ENCODE results near the gene OXER1. TPM values are rescaled to one million over a fixed set of nuclear protein-coding genes. Genes with fewer than 3 reads are reported as not detected.

The OXER1 gene
- total and polyA plus RNA-seq, 12 donors = 0.20 to 1.2 (median 0.49) TPM

DNA sequence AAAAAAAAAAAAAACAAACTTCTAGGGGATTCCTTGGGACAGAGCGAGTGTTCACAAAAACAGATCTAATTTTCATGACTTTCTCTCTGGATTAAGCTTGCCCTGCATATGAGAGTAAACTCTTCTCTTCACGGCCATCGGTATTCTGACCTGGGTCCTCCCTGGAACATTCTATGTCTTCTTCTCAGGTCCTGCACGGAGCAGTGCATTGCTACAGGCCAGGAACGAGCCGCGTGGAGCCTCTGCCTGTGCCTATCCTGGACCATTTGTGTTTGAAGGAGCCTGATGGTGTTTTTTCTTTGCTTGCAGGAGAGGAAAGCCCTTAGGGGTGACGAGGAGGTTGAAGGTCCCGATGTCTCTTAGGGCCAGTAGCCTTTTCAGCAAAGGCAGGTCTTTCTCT is 1.8 kb upstream of the OXER1 start:
- H3K4me3 ChIP-seq = no peak overlapping the region
- DNase-seq (no peak), ATAC-seq (no peak)
- no peaks in the 10 kb centered on the region for H3K9me3 ChIP-seq
- H3K36me3 ChIP-seq = no peaks in the 10 kb centered on the region
- H3K27me3 ChIP-seq = no peaks in the 10 kb centered on the region
- H3K27ac ChIP-seq = no peak overlapping the region
- peaks cover 0 to 12% (median 0%) of the 10 kb centered on the region in 9 donors for H3K4me1 ChIP-seq
- TF ChIP-seq, protein P1, sequence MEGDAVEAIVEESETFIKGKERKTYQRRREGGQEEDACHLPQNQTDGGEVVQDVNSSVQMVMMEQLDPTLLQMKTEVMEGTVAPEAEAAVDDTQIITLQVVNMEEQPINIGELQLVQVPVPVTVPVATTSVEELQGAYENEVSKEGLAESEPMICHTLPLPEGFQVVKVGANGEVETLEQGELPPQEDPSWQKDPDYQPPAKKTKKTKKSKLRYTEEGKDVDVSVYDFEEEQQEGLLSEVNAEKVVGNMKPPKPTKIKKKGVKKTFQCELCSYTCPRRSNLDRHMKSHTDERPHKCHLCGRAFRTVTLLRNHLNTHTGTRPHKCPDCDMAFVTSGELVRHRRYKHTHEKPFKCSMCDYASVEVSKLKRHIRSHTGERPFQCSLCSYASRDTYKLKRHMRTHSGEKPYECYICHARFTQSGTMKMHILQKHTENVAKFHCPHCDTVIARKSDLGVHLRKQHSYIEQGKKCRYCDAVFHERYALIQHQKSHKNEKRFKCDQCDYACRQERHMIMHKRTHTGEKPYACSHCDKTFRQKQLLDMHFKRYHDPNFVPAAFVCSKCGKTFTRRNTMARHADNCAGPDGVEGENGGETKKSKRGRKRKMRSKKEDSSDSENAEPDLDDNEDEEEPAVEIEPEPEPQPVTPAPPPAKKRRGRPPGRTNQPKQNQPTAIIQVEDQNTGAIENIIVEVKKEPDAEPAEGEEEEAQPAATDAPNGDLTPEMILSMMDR (IDR thresholded peaks at IDR 0.05) = no peak
- 95 to 97% methylated on average over 9 of the region's 9 CpGs for WGBS, 2 donors
- intact Hi-C loops (cut with DNase I) = no loop called here

- ATAC-seq (no peak), DNase-seq (no peak)
- Histone ChIP-seq H3K27ac (no peak overlapping the region), H3K4me3 (no peak overlapping the region), H3K36me3 (no peaks in the 10 kb centered on the region), H3K4me1 (peaks cover 0 to 10% (median 0%) of the 10 kb centered on the region in 9 donors), H3K27me3 (no peaks in the 10 kb centered on the region), H3K9me3 (no peaks in the 10 kb centered on the region)
- TF ChIP-seq, protein P1 (IDR thresholded peaks at IDR 0.05) = no peak
- 88 to 90% methylated on average over 2 of the region's 2 CpGs for whole genome bisulfite sequencing, 2 donors
- intact Hi-C loops (cut with DNase I) = no loop called here
These were observed 966 bp upstream of the OXER1 start for GRCh38 chr2:42764901-42765300.

DNA sequence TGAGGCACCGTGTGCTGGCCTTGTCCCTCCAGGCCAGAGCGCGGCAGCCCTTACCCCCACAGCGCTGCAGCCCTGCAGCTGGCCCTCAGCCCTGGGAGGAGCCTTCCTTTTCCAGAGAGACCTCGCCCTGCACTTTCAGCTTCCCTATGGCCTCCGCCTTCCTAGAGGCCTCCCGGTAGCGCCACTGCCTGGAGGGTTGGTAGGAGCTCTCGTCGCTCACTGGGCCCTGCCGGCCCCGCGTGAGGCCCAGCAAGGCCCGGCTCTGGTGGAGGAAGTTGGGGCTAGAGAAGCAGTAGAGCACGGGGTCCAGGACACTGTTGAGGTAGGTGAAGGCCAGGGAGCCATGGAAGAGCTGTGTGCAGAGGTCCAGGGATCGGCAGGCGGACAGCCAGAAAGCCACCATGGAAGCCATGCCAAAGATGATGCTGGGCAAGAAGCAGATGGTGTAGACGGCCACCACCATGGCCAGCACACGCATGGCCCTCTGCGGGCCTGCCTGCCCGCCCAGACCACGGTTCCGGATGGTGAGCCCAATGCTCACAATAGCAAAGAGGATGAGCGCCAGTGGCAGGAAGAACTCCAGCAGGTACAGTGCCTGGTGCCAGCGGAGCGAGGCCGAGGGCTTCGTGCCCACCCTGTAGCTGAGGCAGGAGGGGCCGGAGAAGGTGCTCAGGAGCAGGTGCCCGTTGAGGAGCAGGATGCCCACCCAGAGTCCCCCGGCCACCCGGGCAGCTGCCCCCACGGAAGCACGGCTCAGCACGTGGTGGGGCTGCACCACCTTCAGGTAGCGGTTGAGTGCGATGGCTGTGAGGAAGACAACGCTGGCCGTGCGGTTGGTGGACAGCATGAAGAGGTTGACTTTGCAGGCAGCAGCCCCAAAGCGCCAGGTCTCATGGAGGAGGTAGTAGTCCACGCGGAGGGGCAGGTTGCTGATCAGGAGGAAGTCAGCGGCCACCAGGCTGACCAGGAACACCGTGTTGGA is 821 bp downstream of the OXER1 start:
- intact Hi-C loops (cut with DNase I) = no loop called here
- DNase-seq (no peak), ATAC-seq (no peak)
- Histone ChIP-seq H3K27ac (peak overlapping the region in 1 of 10 donors; percentile 26), H3K36me3 (no peaks in the 10 kb centered on the region), H3K27me3 (no peaks in the 10 kb centered on the region), H3K9me3 (no peaks in the 10 kb centered on the region), H3K4me1 (peaks cover 0 to 10% (median 0%) of the 10 kb centered on the region in 9 donors), H3K4me3 (peak overlapping the region in 1 of 10 donors; percentile 28)
- WGBS, 2 donors = 96 to 97% methylated on average over 45 of the region's 45 CpGs
- TF ChIP-seq, protein P1 (IDR thresholded peaks at IDR 0.05) = no peak

- Histone ChIP-seq H3K4me1 (peaks cover 0 to 10% (median 0%) of the 10 kb centered on the region in 9 donors), H3K36me3 (no peaks in the 10 kb centered on the region), H3K27ac (no peak overlapping the region), H3K4me3 (peak overlapping the region in 1 of 10 donors; percentile 28), H3K9me3 (no peaks in the 10 kb centered on the region), H3K27me3 (no peaks in the 10 kb centered on the region)
- ATAC-seq (no peak), DNase-seq (no peak)
- intact Hi-C loops (cut with DNase I) = no loop called here
- TF ChIP-seq, protein P1 (IDR thresholded peaks at IDR 0.05) = no peak
- 90 to 93% methylated on average over 5 of the region's 5 CpGs for WGBS, 2 donors
These were observed 1.8 kb downstream of the OXER1 start for GRCh38 chr2:42762155-42762554.

All from heart right ventricle (tissue), 16 donors.